SHP77 treated with DMSO at 0.1 percent for 48 hours (cell line): ENCODE data around the gene WDR64.
A peak's percentile ranks its signal among the peaks of the same experiment; 100 is the strongest.

Experiments
- DNase-seq: peaks from one replicate; lab custom pipeline; 2025; lab: John Stamatoyannopoulos, UW

WDR64 gene

DNA sequence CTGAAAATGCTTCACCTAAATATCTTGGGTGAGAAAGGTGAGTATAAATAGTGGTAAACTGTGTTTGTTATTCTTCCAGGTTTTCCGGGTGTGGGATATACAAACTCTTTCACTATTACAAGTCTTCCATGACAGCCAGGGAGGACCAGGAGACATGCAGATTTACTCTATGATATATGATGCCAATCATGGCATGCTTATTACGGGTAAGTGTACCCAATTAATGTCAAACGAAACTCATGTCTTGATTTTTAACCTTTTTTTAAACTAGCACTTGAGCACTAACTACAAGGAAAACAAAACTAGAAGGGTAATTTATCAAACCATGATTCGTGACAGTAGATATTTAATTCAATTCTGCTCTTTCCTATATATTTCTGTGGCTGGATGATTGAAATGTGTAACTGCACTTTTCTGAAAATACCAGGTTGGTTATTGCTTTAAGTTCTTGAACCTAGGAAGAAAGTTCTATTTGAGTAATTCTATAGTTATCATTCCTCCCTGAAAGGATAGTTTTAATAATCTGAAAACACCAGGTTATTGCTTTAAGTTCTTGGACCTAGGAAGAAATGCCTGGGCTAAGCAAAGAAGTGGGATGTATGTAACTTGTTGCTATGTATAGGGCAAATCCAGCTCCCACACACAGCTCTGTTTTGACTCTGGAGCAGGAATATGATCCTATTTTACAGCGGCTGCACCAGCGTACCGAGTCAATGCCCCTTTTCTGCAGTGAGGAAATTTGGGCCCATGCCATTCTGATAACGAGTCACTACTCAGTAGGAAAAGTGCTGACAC, 86.4 kb downstream of the WDR64 start:
- no peak for DNase-seq

DNA sequence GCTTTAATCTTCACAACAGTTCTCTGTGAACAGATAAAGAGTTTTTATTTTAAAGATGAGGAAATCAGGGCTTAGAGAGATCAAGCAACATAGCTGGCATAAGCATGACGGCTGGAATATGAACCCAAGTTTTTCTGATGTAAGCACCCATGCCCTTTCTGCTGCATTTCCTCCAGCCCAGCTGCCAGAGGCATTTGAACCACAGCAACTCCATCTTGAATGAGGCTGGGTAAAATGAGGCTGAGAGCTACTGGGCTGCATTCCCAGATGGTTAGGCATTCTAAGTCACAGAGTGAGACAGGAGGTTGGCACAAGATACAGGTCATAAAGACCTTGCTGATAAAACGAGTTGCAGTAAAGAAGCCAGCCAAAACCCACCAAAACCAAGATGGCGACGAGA, 90.0 kb downstream of the WDR64 start:
- DNase-seq, result no peak

DNA sequence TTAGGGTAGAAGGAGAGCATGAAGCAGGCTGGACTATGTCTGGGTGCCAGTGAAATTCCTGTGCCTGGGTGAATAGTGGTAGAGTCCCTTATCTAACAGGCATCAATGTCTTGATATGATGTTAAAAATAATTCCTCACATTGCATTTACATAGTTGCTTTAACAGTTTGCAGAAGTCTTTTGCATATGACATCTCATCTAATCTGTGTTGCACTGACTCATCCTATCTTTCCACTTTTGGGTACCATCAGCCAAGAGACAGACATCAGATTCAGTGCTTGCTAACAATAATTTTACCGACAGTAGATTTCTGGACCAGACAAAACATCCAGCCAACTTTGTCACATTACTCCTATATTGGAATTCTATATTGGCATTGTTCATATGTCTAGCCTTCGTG, 92.5 kb downstream of the WDR64 start:
- DNase-seq, result no peak

DNA sequence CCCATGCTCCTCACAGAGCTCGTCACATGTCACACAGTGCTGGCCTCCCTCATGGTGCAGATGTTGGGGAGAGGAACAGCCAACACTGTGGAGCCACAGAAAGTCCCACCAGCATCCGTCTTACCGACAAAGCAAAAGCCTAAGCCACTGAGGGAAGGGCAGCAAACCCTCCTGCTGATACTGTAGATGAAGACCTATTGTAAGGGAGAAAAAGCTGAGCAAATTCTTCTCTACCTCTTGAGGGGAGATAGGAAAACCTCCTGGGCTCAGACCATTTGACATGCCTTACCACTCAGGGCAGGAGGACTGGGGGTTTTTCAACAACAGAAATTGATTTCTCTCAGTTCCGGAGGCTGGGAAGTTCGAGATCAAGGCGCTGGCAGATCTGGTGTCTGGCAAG, 95.9 kb downstream of the WDR64 start:
- DNase-seq, result no peak

DNA sequence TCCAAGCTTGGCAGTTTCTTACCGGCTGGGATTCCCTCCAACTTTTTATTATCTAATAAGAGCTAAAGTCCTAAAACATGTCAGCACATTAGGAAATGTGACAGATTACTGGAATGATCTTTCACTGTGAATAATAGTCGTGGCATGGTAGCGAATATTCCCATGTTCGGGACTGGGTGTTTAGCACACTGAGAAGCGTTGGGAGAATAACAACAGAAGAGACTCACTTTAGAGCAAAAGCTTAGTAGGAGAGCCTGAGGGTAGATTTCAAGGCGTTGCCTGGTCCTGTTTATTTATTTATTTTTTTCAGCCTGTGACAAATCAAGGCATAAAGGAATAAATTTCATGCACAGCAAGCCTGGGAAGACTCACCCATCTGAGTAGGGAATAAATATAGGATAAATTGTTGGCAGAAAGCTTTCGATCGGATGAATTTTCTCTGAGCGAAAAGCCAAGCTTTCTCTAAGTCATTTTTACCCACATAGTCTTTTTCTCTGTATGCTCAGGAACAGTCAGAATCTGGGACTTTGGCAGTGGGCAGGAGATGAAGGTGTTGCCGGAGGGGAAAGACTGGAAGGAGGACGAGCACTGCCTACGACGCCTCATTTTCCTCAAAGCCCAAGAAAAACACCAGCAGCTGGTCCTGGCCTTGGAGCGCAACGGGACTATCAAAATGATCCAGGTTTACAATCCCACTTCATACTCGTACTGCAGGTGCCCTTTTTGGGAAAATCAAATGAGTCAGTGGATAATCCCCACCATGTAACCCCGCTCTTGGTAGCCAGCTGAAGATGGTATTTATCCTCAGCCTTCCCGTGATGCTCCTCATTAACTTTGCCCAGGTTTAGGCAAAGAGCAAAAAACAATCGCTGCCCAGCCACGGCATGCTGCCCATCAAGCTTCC, 97.2 kb downstream of the WDR64 start:
- peak; percentile 30 for DNase-seq

DNA sequence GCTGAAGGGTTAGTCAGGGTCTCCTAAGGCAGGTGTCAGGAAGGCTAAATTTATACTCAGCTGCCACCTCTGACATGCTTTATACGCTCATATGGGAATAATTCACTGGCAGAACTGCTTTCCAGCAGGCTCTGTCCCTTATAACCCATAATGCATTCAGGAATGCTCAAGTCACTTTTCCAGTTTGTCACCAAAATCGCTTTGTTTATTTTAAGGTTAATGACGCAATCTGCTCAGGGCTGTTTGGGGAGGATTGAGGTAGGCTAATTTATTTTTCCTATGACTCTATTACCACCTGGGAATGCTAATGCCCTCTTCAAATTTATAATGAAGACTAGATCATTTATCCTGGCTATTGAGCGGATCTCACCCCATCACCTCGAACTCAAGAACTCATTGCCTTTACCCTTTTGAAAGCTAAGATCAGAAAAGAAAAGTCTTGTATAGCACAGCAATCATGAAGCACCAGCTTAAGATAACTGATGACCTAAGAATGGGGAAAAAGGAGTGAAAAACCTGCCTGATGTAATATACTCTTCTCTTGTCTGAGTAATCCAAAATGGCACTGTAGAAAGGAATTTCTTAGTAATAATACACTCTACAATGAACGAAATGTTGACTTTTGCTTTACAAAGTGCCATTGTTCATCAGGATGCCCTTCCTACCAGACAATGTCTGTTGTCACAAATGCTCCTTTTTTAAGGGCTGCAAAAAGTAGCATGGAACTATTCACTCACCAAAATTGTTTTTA, 98.0 kb downstream of the WDR64 start:
- no peak for DNase-seq

DNA sequence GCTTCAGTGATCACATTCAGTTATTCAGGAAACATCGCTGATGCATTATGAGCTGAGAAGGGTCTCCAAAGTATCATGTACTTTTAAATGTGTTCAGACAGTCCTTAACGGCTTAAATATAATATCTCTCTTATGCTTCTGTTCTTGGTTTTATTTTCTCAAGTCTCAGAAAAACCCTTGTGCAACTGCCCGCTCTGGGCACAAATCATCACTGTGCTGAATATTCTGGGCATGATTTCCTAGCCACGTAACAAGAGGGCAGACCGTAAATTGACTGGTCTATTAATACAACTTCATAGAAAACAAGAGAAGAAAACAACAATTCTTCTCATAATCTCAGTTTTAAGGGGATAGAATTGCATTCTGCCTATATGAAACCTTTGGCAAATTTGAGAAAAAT, 99.4 kb downstream of the WDR64 start:
- no peak for DNase-seq

DNA sequence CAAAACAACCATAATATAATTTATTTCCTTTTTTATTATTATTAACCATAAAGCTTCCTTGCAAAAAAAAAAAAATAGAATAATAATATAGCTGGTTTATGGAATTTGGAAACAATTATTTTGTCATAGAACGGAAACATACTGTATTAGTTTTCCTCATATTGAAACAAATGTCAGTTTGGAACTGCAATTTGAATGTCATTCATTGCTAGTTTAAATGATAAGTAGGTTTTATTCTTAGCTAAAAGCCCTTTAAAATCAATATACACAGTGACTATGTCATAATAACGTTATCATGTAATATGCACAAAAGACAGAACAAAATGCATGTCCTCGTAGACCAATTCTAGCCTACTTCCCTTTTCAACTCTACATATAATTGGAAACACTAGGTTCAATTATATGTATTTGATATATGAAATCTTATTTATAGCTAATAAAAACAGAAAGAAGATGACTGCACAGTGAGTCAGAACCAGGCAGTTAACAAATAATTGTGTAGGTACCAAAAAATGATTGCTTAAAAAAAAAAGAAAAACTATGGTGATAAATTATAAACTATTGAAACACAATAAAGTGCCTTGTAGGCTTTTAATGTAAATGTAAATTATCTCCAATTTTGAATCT, 110.7 kb downstream of the WDR64 start:
- DNase-seq, result no peak

DNA sequence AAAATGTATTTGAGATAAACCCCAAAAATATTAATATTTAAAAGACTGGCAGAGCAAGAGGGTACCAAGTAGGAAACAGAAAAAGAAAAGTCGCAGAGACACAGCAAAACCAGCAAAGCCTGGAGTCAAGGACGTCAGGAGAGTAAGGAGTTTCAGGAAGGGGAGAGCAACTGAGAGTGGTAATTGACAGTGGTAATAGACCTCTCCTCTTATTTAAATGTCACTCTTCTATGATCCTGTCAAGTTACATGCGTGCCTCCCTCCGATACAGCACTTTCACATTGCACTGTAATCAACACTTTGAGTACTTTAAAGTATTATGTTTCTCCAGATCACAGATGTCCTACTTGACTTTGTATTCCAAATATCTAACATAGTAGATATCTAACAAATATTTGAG, 113.3 kb downstream of the WDR64 start:
- no peak for DNase-seq

DNA sequence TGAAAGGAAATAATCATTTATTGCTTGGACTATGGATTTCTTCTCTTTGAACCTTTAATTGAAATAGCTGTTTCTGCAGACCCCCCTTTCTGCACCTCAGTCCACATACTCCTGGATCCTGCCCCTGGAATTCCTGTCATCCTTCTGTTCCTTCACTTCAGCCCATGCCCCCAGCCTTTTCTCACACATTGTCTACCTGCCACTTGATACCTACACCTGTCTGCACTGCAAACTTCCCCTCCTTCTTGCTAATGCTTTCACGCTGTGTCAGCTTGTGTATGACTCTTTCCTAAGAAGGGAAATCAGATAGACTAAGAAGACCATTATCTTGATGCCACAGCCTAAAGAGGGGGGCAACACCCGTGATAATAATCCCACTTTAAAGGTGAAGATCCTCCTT, 115.7 kb downstream of the WDR64 start:
- no peak for DNase-seq

DNA sequence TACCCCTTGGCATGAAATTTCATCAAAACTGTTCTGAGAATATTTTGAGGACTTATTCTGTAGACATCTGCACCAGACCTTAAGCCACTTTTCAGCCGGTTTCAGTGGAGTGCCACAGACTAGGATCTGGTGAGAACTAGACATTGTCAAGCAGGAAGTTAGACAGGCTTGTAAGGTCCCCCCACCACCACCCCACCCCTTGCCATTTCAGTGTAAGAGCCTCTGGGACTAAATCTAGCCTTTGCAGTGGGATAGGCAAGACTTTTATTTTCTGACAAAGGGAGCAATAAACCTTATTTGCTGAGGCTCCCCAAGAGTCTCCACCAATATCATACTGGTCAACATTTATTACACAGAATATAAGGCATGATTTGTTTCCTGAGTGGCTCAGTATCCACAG, 118.0 kb downstream of the WDR64 start:
- no peak for DNase-seq

DNA sequence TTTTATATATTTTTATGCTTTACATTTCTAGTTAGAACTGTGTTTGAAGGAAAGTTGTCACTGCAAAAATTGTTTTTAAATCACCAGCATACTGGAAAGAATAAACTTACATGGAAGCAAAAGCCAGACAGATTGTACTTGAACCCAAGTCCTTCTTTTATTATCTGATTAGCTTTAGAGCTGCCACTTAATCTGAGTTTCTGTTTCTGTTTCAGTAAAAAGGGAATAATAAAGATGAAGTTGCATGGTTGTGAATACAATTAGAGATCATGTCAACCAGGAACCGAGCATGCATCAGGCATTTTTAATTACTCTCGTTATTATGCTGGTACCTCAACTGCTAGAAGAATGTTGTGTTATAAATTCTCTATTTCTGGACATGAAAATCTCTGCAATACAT, 119.0 kb downstream of the WDR64 start:
- no peak for DNase-seq

DNA sequence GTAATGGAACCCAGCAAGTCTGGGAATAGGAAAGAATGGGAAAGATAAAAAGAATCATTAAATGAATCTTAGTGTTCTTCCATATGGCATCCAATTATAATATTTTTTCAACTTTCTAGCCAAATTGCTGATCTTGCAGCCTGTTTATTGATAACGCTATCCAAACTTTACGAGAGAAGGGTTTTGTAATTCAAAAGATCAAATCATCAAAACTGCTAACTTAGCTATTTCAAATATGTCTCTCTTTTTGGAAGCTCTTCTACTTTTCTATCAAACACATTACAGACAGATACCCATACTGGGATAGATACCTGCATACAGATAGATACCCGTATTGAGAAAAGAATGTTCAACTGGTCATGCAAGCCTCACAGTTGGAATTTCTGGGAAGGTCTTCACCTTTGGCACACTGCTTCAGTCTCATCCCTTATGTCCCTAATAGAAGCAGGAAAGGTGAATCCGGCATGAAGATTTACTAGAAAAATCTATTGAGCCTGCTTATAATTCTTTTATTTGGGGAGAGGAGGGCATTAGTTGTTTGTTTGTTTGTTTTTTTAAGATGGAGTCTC, 120.9 kb downstream of the WDR64 start:
- DNase-seq, result no peak

DNA sequence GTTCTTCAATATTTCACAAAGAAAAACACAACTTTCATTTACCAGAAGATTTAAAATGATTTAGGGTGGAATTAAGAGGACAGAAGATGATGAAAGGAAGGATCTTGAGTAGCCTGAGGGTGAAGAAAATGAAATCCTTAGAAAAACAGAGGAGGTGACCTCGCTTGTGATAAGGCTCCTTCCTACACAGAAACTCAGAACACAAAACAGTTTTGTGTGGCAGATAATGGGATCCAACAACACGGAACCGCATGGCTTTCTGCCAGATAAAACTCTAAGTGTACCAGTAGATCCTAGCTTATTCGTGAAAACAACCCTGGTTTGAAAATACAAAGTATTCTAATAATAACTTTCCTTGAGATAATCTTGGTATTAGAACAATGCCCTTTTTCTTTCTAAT, 121.9 kb downstream of the WDR64 start:
- DNase-seq, result no peak

DNA sequence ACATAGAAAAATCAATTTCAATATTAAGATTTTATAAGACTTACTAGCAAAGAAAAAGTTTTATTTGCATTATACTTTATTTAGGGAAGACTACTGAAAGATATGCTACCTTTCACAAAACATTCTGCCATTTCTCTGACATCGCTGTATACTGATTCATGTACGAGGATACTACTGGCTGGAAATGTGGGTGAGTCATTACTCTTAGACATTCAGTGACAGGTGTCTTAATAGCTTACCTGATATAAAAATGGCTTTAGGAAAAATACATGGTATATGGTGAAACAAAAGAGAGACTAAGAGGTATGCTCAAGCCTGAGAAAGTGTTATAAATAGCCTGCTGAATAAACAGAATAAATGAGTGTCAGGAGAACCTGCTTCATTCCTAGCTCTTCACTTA, 122.9 kb downstream of the WDR64 start:
- no peak for DNase-seq

DNA sequence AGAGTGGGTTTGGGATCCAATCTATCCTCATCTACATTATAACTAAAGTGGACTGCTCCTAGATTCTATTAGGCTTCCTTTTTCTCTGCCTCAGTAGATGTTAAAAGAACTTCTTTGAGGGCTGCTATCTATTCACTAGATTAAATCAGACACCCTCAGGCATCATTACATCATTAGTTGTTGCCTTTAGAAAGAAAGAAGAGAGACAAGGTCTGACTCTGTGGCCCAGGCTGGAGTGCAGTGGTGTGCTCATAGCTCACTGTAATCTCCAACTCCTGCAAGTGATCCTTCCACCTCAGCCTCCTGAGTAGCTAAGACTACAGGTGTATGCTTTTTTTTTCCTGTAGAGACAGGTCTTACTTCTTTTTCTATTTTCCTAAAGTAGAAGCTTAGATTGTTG, 124.8 kb downstream of the WDR64 start:
- no peak for DNase-seq

DNA sequence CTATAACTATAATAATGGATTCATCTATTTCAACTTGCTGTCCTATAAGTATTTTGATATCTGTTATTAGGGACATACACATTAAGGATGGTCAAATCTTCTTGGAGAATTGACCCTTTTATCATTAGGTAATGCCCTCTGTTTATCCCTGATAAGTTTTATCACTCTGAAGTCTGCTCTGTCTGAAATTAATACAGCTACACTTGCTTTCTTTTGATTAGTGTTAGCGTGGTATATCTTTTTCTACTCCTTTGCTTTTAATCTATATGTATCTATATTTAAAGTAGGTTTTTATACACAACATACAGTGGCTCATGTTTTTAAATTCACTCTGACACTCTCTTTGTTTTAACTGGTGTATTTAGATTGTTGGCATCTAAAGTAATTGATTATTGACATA, 126.0 kb downstream of the WDR64 start:
- no peak for DNase-seq

DNA sequence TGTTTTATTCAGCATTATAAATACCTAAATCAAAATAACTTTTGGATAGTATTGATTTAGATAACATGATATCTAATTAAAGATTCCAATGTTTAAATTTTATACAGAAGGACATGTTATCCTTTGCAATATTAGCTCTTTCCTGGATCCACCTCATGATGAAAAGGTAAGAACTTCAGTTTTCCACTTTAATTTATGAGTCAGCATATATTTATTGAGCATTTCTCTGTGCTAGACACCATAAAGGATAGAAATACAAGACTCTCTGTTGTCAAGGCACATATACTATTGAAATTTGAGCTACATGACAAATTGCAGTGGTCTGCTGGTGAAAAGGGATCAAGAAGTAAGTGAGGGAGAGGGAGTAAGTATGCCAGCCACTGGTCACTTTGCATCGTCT, 127.8 kb downstream of the WDR64 start:
- DNase-seq, result no peak

DNA sequence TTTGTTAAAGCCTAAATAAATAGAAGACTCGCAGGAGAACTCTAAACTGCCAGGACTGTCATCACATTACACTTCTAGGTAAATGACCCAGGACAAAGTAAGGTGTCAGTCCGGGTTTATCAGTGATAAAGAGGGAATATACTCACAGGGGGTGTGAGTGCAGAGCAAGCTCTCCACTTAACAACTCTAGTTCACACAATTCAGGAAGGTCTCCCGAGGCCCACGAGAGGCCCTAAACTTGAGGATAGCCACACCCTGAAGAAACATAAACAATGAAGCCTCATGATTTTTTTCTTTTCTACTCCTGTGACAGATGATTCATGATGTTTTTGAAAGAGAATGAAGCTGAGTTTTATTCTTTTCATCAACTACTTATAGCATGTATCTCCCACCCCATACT, 130.3 kb downstream of the WDR64 start:
- DNase-seq, result no peak

DNA sequence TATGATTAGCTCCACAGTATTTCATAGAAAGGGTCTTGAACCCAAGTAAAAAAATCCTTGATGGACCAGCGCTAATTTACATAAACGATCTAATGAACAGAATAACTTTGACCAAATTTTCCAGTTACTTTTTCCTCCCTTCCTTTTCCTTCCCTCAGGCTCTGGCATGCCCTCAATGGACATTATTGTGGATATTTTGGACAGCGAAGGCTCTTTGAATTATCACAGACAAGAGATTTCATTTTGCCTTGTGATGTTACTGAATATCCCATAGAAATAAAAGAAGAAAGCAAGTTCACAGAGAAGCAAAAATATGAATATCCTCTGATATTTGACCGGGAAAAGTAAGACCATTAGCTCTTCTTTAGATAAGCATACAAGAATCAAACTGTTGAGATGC, 135.6 kb downstream of the WDR64 start:
- DNase-seq, result no peak

DNA sequence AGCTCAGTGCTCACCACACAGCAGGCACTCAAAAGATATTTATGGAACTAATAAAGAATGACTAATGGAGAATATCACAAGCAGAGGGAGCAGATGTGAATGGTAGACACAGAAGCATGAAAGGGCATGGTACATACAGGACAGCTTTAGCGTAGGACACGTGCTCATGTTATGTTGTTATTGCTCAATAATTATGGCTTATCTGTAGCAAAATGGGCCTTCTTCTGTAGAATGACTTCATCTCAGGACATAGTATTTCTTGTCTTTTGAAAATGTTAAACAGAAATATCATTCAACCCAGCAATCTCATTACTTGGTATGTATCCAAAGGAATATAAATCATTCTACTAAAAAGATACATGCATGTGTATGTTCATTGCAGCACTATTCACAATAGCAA, 137.0 kb downstream of the WDR64 start:
- DNase-seq, result no peak

DNA sequence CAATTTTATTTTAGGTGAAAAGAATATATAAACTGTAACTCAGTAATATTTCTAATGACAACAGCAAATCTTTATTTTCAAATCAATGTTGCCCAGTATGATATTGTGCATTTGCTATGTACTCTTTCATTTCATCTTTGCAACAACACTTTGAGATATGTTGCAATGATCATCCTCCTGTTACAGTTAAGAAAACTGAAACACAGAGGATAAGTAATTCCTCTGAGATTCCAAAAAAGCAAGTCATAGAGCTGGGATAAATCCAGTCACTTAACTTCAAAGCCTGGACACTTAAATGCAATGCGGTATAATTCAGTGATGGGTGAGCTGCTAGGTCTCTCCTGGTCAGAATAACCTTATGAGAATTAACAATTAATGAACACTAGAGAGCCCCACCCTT, 147.3 kb downstream of the WDR64 start:
- DNase-seq, result no peak
